ENCODE measurements around the gene C16orf96.
A peak's percentile ranks its signal among the peaks of the same experiment; 100 is the strongest.
"Not testable (repeated sequence)": the region's sequence is repeated elsewhere in the genome, so short reads cannot be mapped to it uniquely, and the experiment has no call there.

Gene C16orf96

DNA sequence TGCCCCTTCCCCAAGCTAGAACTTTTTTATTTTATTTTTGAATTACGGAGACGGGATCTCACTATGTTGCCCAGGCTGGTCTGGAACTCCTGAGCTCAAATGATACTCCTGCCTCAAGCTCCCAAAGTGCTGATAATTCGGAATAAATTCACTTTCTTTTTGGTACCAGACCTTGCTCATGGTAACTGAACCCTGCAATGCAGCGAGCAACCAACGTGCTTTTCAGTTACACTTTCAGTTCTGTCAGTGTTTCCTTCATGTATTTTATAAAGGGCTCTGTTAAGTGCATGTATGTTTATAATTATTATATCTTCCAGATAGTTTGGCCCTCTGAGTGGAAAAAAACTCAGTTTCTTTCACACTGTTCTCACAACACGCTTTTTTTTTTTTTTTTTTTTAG is 13.9 kb downstream of the C16orf96 start:
- DNase-seq: no peak

GRCh38 chr16:4570688-4571321 is 14.7 kb downstream of the C16orf96 start:
- DNase-seq: no peak

GRCh38 chr16:4572715-4573114 is 16.6 kb downstream of the C16orf96 start:
- DNase-seq: no peak

GRCh38 chr16:4573926-4574325 is 17.8 kb downstream of the C16orf96 start:
- DNase-seq: not testable (repeated sequence)

- DNase-seq: no peak
Observed at GRCh38 chr16:4574919-4575705, 19.0 kb downstream of the C16orf96 start.

DNA sequence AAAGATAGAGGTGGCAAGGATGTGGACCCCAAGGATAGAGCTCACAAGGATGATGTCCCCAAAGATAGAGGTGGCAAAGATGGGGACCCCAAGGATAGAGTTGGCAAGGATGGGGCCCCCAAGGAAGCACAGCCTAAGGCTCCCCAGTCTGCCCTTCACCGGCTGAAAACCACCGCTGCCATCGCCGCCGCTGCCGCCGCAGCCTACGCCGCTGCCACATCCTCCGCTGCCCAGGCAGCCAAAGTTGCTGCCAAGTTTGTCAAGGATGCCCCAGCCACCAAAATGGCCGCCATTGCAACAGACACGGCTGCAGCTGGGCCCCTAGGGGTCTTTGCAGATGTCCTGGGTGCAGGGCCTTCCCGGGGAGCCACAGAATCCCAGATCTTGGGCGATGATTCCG is 19.9 kb downstream of the C16orf96 start:
- DNase-seq: no peak

DNA sequence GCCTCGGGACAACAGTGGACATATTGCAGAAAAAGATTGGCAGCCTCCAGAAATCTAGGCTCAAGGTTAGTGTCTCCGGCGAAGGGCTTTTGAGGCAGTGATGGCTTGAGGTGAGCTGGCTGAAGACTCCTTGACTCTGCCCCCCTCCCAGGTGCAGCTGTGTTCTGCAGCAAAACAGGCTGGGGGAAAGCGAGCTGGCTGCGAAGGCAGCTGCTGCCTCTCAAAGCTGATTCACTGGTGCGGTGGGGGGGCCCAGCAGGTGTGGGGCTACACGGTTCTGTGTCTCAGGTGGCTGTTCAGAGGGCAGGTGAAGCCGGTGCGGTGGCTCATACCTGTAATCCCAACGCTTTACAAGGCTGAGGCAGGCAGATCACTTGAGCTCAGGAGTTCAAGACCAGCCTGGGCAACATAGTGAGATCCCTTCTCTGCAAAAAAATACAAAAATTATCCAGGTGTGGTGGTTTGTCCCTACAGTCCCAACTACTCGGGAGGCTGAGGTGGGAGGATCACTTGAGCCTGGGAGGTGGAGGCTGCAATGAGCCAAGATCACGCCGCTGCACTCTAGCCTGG is 22.9 kb downstream of the C16orf96 start:
- peak; percentile 77 for DNase-seq

DNA sequence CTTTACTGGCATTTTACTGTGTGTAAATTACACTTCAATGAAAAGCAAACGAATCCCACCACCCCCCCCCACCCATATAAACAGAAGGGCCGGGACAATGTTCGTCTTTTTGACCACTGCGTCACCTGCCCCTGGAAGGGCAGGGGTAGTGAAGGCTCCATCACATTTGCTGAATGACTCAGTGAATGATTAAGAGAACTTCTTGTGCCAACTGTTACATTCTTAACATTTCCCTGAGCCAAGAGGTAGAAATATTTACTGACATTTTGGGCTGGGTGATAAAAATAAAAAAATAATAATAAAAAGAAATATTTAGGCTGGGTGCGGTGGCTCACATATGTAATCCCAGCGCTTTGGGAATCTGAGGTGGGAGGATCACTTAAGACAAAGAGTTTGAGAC is 24.1 kb downstream of the C16orf96 start:
- DNase-seq: no peak

DNA sequence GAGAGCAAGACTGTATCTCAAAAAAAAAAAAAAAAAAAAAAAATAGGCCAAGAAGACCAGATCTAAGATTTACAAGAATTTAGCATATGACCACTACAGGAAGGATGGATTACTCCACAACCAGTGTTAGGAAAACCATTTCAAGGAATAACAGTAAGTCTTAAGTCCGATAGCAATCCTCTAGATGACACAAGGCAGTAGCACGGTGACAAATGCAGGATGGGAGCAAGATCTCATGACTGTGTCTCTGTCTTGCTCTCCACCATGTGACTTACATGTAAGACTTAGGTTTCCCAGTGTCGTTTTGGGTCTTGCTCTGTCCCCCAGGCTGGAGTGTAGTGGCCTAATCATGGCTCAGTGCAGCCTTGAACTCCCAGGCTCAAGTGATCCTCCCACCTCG is 27.8 kb downstream of the C16orf96 start:
- DNase-seq: no peak

DNA sequence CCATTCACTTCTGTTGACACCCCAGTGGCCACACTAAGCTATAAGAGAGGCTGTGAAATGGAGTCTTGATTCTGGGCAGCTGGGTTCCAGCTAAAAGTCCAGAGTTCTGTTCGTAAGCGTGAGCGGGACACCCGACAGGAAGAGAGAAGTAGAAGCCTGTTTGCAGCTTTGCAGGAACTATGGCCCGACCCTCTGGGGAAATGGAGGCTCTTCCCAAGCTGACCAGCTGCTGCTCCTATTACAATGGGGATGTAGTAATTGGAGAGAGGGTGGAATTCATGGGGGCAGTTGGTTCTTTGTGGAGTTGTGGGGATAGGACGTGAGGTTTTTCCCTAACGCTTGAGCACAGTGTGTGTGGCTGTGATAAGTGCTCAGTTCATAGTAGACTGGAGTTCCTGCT is 30.2 kb downstream of the C16orf96 start:
- DNase-seq: no peak

GRCh38 chr16:4588386-4588785 is 32.2 kb downstream of the C16orf96 start:
- no peak for DNase-seq

GRCh38 chr16:4588961-4589360 is 32.8 kb downstream of the C16orf96 start:
- no peak for DNase-seq

GRCh38 chr16:4591191-4591590 is 35.1 kb downstream of the C16orf96 start:
- DNase-seq: no peak

- no peak for DNase-seq
Observed at GRCh38 chr16:4591706-4592470, 35.7 kb downstream of the C16orf96 start.

DNA sequence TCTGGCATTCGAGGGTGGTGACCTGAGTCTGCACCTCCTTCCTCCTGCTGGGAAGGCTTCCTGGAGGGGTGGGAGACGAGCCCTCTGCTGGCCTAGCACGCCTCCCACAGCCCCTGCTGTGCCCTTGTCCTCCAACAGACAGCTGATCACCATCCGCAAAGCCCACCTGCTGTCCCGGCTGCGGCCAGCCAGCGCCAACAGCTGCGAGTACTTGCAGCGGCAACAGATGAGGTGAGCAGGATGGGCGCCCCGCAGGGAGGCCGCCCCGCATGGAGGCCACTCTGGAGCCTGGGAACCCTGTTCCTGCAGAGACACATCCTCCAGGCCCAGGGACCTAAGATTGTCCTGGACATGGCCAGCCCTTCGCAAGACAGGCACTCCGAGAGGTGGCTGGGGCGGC is 36.9 kb downstream of the C16orf96 start:
- DNase-seq: no peak

GRCh38 chr16:4594433-4595410 is 38.6 kb downstream of the C16orf96 start:
- DNase-seq: no peak

DNA sequence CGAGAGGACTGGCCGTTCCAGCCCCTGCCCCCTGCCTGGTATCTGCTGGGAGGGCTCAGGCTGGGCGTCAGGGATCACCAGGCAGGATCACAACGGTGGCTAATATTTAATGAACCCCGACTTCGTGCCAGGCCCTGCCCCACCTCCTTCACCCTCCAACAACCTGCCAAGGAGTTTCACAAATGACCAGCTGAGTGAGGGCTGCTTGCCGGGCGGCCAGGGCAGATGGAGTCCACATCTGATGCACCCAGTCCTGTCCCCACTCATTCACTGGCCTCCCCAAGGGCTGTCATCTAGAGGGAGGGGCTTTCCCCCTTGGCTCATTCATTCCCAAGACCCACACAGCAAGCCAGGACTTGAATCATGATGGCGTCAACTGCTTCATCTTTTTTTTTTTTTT is 41.0 kb downstream of the C16orf96 start:
- DNase-seq: no peak

DNA sequence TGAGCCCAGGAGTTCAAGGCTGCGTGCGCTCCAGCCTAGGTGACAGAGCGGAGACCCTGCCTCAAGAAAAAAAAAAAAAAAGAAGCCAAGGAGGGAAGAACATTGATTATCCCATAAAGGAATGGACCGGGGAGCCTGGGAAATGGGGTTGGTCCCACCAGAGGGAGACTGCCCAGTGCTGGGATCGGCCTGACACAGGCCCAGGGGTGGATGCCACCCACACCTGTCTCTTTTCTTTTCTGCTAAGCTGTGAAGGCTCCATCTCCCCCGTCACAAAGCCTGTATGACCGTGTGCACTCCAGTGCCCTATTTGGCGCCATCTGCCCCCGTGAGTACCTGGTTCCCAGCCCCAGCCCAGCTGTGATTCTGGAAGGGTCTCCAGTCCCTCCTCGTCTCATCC is 42.9 kb downstream of the C16orf96 start:
- DNase-seq: no peak

- no peak for DNase-seq
Observed at GRCh38 chr16:4599545-4599944, 43.4 kb downstream of the C16orf96 start.

- DNase-seq: no peak
Observed at GRCh38 chr16:4601036-4601863, 45.1 kb downstream of the C16orf96 start.

- DNase-seq: no peak
Observed at GRCh38 chr16:4601864-4602186, 45.7 kb downstream of the C16orf96 start.

GRCh38 chr16:4602331-4602730 is 46.2 kb downstream of the C16orf96 start:
- no peak for DNase-seq

Data from NCI-H510A treated with DMSO at 0.1 percent for 48 hours (cell line).